ENCODE measurements around the gene PTPRA. TPM values are rescaled to one million over a fixed set of nuclear protein-coding genes. Genes with fewer than 3 reads are reported as not detected.

The PTPRA gene
- total and polyA plus RNA-seq, 2 donors (not counting 3 experiments of a cell fraction or from before 2014, with no cell fraction given) = 43.2 to 53.4 TPM

DNA sequence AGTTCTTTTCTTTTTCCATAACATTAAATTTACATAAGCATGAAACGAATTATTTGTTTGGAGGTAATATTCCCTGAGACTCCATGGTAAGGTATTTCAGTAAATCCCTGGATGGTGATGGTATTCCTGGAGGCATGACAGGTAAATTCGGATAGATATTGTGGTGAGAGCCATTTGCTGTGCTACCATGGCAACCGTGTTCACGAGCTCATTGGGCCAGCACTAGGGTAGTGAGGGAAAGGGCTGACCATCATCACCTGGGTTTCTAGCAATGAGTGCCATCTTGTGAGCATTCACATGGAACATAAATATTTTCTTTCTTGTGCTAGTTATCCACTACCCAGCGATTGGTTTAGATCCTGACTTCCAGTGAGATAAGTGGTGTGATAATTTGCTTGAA is 118.3 kb downstream of the PTPRA start:
- no peak overlapping the region for H3K4me3 ChIP-seq (replicated peaks in 1 of 3; ENCODE audit: insufficient read depth in 1 of 3, low read depth in 1 of 3, low read length in 3 of 3)
- H3K79me2 ChIP-seq (ENCODE audit: control insufficient read depth, insufficient read depth, low read length) = no peaks in the 10 kb centered on the region
- peaks cover 8 to 9% of the 10 kb centered on the region in 2 experiments for H3K36me3 ChIP-seq (ENCODE audit: control insufficient read depth in 2 of 2, extremely low read depth in 1 of 2, insufficient read depth in 2 of 2, low read length in 2 of 2)
- no peaks in the 10 kb centered on the region for H3K4me1 ChIP-seq (ENCODE audit: control insufficient read depth, extremely low read depth, insufficient read depth, low read length)
- dilution Hi-C loops (cut with MboI; ENCODE audit: extremely low pct_ligation_motif_present, low sequenced_read_pairs) = no loop called here
- H4K20me1 ChIP-seq (replicated peaks; ENCODE audit: control insufficient read depth, extremely low read depth, insufficient read depth, low read length) = no peaks in the 10 kb centered on the region
- H3K9me3 ChIP-seq (replicated peaks; ENCODE audit: control insufficient read depth, insufficient read depth, low read length) = no peaks in the 10 kb centered on the region
- no peaks in the 10 kb centered on the region for H3K9me1 ChIP-seq (replicated peaks; ENCODE audit: control insufficient read depth, extremely low read depth, insufficient read depth, low read length)
- TF ChIP-seq, protein P1, sequence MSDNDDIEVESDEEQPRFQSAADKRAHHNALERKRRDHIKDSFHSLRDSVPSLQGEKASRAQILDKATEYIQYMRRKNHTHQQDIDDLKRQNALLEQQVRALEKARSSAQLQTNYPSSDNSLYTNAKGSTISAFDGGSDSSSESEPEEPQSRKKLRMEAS (IDR thresholded peaks at IDR 0.05; ENCODE audit: insufficient read depth, insufficient read length) = no peak
- TF ChIP-seq, protein P2, sequence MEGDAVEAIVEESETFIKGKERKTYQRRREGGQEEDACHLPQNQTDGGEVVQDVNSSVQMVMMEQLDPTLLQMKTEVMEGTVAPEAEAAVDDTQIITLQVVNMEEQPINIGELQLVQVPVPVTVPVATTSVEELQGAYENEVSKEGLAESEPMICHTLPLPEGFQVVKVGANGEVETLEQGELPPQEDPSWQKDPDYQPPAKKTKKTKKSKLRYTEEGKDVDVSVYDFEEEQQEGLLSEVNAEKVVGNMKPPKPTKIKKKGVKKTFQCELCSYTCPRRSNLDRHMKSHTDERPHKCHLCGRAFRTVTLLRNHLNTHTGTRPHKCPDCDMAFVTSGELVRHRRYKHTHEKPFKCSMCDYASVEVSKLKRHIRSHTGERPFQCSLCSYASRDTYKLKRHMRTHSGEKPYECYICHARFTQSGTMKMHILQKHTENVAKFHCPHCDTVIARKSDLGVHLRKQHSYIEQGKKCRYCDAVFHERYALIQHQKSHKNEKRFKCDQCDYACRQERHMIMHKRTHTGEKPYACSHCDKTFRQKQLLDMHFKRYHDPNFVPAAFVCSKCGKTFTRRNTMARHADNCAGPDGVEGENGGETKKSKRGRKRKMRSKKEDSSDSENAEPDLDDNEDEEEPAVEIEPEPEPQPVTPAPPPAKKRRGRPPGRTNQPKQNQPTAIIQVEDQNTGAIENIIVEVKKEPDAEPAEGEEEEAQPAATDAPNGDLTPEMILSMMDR (IDR thresholded peaks at IDR 0.05; ENCODE audit: extremely low read depth in 1 of 2, insufficient read depth in 1 of 2, low read depth in 1 of 2, low read length in 2 of 2) = no peak
- TF ChIP-seq JUN (IDR thresholded peaks at IDR 0.05; ENCODE audit: borderline replicate concordance, insufficient read depth, insufficient read length, low read depth) (no peak), POLR2A (IDR thresholded peaks at IDR 0.05; ENCODE audit: low read depth, low read length) (no peak), MYC (IDR thresholded peaks at IDR 0.05; ENCODE audit: low read depth, low read length) (no peak), POLR2AphosphoS5 (IDR thresholded peaks at IDR 0.05; ENCODE audit: insufficient read depth, low read depth, low read length) (no peak), GATA2 (IDR thresholded peaks at IDR 0.05; ENCODE audit: insufficient read depth, insufficient read length, low read depth, low read length) (no peak), FOS (IDR thresholded peaks at IDR 0.05; ENCODE audit: borderline replicate concordance, insufficient read depth, low read length) (no peak), EZH2 (IDR thresholded peaks at IDR 0.05; ENCODE audit: borderline replicate concordance, low read depth, low read length, severe bottlenecking) (no peak)
- no peak for FAIRE-seq
- intact Hi-C loops (cut with micrococcal nuclease) = no loop called here
- BruUV-seq (replicated peaks) = no TSS peak
- CTCF ChIA-PET = no interaction called here
- no peak overlapping the region for H3K4me2 ChIP-seq (ENCODE audit: insufficient read depth, low read length)
- no peak overlapping the region for H3K9ac ChIP-seq (replicated peaks; ENCODE audit: extremely low read depth, insufficient read depth, low read length)
- POLR2A ChIA-PET = no interaction called here
- H2AFZ ChIP-seq (ENCODE audit: low read depth, low read length) = no peak overlapping the region
- H3K27ac ChIP-seq (ENCODE audit: insufficient read depth, low read depth, low read length) = no peak overlapping the region
- no peak for DNase-seq (ENCODE audit: low read depth, low spot score)
- no peaks in the 10 kb centered on the region for H3K27me3 ChIP-seq (ENCODE audit: control insufficient read depth in 2 of 2, insufficient read depth in 2 of 2, low read length in 2 of 2)

Measured in endothelial cell of umbilical vein (primary cell).